Renal pelvis (tissue), 4 donors: ENCODE results near the gene SLC22A23. TPM values are rescaled to one million over a fixed set of nuclear protein-coding genes. Genes with fewer than 3 reads are reported as not detected.

Experiments
- DNase-seq: peaks from one replicate; pipeline ENCODE4 v3.0.0-alpha.2; 2013
- polyA plus RNA-seq, 3 donors: library from polyadenylated mRNA; unstranded; fragments of 120-200 nt; gene quantifications; one replicate each; pipeline ENCODE4 v1.2.1, GENCODE V29; 2013; ENCODE audit not compliant: insufficient read length in 3 of 3

SLC22A23 gene
- polyA plus RNA-seq, 3 donors: 10.7 to 16.3 (median 14.0) TPM

DNA sequence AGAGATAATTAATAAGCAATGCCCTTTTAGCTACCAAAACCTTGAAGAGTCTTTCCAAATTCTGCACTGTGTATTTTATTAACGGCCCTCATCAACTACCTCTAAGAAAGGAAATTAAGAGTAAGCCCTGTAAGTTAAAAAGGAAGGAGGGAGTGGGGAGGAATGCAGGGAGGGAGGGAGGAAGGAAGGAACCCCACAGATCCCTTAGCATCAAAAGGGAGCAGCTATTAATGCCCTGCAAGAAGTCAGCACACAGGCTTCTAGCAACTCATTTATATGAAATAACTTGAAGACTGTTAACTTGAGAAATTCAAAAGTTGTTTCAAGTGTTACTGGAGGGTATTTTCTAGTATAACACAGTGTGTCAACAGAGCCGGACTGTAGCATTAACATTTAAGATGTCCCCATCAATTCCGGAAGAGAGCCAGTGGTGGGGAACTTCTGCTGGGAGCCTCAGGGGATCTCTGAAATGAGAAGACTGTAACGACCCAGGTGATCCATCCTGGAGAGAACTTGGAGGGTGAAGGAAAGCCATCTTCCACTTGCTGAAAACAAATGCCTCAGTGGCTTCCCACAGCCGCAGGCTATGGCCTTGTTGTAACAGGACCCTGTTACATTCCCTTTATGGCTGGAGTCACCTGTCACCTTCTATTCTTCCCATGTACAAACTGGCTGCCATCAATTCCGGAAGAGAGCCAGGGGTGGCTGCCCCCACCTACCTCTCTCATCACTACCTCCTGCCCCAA, 33.2 kb downstream of the SLC22A23 start:
- no peak for DNase-seq

DNA sequence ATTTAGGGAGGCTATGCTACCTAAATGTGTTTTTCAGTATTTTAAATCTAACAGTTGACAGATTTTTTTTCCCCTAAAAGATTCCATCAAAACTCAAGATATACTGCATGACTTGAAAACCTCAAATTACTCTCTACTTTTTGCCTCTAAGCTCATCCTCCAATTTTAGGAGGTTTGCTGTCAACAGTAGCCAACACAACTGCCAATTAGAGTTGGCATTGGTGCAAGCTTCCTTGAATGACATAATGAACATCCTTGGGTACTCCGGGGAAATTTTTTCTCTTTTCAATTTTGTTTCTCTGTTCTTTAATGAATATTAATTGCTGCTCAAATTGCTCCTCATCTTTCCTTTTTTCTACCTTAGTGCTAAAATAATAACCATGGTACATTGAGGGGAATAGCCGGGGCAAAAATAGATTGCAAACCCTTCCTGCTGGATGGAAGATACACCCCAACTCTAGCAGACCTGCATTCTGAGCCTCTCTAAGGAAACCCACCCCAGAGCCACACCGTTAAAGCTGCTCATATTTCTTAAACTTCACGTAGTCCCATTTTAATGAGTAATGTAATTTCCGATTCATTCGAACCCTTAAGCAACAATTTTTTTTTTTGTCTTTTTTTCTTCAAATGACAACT, 34.3 kb downstream of the SLC22A23 start:
- DNase-seq: no peak

DNA sequence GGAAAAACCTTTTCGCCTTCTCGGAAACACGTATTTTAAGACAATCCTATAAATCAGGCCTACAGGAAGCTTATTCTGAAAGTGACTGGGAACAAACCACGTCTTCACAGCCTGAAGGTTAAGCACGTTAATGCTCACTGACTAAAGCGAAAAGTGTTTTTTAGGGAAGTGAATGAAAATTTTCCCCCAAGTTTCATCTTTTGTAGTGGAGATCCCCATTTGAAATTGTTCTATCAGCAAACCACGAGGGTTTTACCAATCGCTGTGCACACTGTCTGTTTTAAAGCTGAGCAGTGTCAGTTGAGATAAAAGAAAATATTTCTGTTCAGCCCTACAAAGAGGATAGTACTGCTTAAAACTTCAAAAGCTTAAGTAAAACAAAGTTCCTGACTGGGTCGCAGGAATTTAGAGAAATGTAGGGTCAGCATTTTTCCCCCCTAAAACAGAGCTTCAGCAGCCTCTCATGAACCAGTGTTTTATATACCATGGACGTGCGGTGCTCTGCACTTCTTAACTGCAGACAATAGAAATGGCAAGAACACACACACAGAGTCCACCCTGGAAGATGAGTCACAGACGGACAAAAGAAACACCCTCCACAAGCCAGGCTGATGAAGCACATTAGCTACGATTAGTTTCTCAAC, 34.9 kb downstream of the SLC22A23 start:
- DNase-seq: no peak

DNA sequence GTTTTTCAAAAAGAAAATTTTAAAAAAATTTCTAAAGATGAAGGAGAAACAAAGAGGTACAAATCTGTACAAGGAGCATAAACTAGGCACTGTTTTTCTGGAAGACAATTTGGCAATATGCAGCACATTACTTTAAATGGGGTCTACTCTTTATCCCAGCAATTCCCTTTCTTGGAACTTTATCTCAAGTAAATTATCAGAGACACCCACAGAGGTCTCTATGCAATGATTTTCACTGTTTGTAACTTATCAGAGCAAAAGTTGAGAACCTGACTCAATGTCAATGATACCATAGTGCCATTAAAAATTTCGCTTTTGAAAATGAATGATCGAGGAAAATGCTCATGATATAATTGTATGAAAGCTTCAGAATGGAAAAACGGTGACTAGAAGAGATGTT, 35.7 kb downstream of the SLC22A23 start:
- DNase-seq: no peak

DNA sequence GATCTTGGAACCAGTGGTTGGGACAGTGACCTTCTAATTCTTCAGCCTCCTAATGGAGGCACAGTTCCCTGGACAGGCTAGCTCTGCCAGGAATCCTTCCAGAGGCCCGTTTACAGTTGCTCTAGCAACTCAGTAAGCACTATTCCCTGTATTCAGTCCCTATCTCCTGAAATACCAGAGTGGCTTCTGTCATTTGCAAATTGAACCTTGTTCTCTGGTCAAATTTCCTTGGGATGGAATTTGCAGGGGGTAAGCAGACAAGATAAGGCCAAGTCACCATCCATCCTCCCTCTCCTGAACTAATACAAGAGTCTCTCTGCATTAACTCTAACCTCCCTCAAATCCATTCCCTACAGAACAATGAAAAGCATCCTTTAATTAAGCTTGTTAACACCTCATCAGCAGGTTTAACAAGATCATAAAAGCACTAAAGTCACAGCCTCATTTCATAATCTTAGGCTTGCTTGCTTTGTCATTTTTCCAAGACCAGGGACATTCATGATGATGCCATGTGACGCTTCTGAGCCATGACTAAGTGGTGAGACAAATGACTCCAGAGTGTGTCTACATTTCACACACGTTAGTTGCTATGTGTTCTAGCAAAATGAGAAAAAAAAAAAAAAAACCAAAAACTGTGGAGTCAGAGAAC, 37.1 kb downstream of the SLC22A23 start:
- DNase-seq: no peak

DNA sequence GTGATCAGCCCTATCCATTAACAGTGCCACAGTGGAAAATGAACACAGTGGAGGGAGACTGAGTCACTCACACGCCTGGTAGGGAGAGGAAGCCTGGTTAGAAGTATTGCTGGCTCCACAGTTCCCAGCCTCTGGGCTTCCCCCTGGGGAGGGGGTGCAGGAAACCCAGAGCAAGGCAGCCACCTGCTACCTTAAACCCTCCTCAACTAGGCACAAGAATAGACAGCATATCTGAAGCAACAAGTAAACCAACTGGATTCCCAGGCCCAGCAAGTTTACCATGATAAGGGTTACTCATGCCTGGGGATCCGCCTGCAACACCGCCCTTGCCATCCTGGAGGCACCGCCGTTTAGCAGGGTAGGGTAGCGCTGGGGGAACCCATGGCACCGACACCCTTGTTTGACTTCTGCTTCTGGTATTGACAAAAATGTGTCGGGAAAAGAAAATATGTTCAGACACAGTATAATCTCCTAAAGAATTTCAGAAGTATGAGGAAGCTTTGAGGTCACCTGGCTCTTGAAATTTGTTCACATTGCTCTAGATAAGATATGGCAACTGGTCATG, 38.3 kb downstream of the SLC22A23 start:
- no peak for DNase-seq

DNA sequence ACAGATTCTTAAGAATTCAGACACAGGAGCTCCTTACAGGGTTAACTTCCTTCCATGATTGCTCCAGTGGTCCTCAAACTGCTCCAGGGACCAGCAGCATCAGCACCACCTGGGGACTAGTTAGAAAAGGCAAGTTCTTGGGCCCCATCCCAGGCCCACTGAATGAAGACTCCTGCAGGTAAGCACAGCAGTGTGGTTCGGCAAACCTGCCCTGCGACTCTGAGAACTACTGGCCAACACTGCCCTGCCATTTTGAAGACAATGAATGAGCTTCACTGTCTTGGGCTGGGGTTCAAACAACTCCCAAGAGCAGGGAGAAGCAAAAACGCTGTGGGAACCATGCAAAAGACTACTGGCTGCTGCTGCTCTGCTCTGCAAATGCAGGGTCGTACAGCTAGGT, 39.4 kb downstream of the SLC22A23 start:
- DNase-seq: no peak

DNA sequence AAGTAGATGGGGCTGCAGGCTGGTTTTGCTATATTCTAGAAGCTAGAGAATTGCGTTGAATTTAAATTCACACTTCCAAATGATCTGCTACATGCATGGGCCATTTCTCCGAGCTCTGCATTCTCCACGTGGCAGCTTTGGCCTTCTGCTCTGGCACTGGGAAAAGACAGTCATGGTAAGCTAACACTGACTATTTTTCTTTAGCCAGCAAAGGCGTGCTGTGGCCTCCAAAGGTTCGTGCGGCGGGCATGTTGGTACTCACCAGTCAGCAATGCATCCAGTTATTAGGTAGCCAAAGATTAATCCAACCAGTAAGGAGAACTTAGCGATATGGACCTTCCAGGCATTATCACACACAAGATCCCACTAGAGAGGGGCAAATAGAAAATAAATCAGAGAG, 41.4 kb downstream of the SLC22A23 start:
- no peak for DNase-seq

DNA sequence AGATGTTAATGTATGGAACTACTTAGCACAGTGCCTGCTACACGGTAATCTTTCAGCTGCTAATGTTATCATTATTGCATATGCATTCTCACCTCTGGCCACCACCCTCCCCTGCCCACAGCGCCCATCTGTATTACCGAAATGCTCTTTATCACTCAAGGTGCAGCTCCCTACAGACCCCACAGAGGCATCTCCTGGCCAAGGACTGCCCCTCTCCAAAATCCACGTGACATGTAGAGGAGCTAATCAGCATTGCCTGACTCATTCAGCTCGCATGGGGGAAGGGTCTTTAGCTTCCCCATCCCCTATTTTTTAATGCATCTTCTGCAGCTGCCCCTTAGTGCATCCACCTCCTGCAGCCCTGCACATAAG, 41.8 kb downstream of the SLC22A23 start:
- DNase-seq: no peak

DNA sequence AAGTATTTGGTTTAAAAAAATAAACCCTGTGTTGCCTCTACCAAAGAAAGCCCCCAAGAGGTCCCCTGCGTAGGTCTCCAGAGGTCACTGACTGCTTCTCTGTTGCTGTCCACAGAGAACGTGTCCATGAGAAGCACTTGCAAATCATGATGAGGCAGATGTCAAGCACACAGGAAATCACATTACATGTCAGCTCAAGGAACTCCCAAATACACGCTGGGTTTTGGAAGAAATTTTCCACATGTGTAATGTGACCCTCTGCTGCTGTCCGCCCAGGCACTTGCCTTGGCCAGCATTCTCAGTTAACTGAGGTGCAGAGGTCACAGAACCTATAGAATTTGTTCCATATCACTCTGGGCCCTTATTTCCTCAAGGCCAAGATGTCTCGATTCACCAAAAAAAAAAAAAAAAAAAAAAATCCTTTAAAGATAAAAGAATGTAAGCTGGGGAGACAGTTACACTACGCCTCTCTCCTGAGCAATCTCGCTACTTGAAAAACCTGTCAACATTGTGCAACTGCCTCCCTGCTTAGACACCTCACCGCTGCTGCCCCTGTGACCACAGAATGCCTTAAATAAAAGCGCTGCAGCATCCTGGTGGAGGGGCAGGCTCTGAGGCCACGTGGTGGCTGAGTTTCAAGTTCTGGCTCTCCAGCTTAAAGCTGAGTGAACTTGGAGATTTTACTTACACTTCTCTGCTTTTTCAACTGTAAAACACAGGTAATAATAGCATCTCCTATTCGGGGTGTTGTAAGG, 42.3 kb downstream of the SLC22A23 start:
- no peak for DNase-seq

DNA sequence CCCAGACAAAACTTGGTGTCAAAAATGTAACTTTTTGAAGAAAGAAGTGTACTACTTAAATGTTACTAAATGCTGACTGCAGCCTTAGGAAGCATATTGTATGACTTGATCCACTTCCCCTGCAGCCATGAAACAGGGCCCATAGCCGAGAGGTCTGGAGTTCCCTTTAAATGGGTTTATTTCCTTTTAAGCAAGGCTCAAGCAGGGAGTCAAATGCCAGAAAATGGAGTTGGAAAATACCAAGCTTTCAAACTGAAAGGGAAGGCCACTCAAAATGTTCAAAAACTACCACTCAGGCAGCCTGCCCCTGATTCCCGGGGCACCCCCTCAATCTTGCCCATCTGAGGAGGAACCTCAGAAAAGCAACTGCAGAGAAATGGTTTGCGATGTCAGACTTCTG, 43.3 kb downstream of the SLC22A23 start:
- no peak for DNase-seq

DNA sequence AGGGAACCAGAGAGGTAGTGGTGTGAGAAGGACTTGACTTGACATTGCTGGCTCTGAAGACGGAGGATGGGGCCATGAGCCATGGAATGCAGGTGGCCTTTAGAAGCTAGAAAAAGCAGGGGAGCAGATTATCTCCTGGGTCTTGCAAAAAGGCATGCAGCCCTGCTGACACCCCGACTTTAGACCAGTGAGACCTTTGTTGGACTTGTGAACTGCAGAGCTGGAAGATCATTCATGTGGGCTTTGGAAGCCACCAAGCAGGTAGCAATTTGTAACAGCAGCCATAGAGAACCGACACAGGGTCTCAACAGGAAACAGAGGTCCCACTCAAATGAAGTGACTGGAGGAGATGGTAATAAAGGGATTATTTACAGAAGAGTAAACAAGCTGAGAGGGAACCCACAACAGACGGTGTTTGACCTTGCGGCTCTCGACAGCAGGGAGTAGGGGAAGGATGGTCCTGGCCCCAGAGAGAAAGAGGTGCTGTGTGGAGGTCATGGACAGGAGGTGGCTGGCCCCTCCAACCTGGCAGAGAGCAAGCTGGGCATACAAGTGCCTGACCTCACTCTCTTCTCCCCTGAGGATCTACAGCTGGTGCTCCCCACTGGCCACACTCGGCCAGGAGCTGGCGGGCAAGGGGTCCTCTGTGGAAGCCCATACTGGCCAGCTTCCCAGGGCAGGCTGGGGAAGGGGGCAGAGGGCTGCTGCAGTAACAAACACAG, 43.9 kb downstream of the SLC22A23 start:
- DNase-seq: no peak

DNA sequence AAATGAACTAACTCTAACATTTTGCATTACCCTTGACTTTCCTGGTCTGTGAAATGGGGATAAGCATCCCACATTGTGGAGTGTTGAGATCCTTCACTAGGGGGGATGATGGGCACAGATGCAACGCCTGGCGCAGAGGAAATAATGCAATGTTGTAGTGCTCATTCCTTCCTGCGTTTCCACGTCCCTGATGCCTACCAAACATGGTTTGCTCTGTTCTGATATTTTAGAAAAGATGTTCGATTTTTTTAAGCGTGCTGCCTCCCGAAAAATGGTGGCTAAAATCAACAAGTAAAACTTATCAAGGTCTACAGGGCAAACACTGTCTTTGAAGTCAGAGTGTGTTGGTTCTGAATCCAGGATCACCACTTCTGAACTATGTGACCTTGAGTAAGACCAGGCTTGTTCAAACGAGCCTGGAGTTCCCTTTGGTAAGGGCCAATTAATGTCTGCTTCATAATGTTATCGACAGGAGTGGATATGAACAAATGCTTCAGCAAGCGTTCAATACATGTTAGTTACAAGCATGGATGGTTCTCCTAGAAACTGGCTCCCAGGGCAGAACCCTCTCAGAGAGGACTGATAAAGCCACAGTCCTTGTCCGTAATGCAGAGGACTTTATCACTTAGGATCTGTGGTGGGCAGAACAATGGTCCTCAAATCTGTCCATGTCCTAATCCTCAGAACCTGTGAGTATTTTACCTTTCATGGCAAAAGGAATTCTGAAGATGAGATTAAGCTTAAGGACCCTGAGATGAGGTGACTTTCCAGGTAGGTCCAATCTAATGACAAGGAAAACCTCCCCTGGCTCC, 44.7 kb downstream of the SLC22A23 start:
- no peak for DNase-seq

DNA sequence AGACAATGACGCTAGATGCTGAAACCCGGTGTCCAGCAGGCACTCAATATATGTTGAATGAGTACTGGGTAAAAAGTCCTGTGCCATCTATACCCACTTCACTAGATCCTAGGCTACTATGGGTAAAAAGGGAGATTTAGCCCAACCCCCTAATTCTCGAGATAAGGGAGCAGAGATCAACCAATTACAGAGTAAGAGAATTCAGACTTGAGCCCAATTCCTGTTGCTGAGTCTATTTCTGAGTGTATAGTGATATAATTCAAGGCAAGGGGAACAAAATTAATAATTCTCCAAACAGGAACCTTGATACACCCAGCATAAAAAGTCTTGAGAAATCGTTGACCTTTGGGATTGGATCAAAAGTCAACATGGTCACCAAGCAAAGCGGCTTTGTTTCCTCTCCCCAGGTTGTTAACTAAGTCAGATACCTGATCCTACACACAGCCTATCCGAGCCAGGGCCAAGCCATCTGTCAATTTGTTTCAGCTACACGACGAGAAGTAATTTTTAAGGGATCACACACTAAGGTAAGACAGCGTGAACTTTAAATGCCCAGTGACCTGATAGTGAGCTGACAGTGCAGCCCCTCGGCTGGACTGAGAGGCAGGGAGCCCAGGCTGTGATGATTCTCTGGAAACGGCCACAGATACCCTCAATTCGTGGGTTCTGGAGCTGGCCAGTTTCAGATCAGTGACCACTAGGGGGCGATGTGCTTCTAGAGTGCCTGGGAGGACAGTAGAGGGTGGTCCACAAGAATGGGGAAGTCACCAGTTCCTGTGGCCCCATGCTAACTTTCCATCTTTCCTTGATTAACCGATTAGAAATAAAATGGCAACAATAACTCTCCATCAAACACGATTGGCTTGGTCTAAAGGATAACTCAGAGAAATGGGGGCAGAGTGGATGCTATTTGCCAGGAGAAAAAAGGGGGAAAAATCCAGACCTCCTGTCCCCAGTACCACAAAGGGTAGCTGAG, 46.2 kb downstream of the SLC22A23 start:
- DNase-seq: no peak

DNA sequence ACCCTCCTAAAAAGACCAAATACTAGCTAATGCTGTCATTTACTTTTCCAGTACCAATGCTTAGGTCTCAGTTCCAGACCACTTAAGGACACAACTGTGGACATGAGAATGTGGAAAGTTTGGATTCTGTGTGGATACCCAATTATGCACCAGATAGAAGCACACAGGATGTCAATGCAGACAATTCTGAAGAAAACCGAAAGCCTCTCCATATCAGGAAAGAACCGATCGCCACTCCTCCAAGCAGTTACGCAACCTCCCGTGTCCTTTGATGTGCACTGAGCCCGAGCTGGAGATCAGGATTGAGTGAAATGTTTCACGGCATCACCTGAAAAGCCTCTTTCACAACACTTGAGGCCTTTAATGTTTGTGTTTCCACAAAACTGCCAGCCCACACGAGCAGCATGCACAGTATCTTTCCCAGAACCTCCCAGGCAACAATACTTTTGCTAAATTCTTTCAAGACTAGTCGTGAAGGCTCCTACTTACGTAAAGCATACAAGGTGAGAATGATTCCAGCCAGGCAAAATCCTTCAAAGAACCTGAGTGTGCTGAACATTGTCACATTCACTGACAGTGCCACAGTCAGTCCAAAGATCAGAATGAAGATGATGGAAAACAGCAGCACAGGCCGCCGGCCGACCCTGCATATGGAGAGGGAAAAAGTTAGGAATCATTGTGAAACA, 47.0 kb downstream of the SLC22A23 start:
- DNase-seq: no peak

DNA sequence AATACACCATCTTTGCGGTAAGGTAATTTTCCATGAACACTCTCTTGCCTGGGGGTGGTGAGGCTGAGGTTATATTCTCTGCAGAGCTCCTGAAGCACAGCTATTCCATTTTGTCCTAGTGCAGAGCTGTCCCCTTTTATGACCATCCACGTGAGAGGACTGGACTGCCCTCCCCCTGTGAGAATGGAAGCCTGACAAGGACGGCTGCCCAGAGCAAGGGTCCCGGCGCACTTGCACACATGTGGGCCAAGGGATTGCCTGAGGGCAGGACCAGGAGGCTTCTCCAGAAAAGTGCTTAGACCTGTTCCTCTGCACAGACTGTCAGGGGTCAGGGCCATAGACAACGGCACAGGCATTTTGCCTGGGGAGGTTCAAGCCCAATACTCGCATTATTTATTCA, 48.2 kb downstream of the SLC22A23 start:
- no peak for DNase-seq

DNA sequence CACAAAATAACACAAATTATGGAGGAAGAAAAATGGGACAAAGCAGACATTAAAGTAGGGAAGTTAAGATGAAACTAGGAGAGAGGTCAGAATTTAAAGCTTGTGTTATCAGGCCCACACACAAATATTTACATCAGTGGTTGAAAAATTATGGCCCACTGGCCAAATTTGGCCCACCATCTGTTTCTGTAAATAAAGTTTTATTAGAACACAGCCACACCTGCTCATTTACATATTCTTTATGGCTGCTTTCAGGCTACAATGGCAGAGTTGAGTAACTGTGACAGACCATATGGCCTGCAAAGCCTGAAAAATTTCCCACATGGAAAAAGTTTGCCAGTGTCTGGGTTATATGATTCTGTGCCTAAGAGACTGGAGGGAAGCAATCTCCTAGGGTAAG, 49.0 kb downstream of the SLC22A23 start:
- no peak for DNase-seq
